ENCODE results near the gene FBXW10. TPM values are rescaled to one million over a fixed set of nuclear protein-coding genes. Genes with fewer than 3 reads are reported as not detected.
"Not testable (repeated sequence)": the region's sequence is repeated elsewhere in the genome, so short reads cannot be mapped to it uniquely, and the experiment has no call there.

FBXW10 gene
- total and polyA plus RNA-seq, 4 donors = 0.20 to 0.74 (median 0.47) TPM

DNA sequence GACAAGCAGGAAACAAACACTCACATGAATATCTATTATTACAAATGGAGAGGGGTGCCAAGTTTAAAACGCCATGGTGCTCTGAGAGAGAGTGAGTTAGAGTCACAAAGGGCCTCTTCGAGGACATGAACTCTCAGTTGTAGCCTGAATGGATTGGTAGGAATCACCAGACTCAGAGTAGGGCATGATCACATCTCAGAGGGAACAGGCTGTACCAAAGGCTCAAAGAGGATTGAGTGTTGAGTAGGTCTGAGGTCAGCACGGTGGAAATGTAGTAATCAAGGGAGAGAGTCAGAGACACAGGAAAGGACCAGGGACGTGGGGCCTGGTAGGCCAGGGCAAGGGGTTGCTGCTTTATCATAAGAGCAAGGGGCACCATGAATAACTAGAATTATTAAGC lies 10.5 kb upstream of the FBXW10 start:
- ATAC-seq (ENCODE audit: insufficient read depth, low FRiP score) = not testable (repeated sequence)

DNA sequence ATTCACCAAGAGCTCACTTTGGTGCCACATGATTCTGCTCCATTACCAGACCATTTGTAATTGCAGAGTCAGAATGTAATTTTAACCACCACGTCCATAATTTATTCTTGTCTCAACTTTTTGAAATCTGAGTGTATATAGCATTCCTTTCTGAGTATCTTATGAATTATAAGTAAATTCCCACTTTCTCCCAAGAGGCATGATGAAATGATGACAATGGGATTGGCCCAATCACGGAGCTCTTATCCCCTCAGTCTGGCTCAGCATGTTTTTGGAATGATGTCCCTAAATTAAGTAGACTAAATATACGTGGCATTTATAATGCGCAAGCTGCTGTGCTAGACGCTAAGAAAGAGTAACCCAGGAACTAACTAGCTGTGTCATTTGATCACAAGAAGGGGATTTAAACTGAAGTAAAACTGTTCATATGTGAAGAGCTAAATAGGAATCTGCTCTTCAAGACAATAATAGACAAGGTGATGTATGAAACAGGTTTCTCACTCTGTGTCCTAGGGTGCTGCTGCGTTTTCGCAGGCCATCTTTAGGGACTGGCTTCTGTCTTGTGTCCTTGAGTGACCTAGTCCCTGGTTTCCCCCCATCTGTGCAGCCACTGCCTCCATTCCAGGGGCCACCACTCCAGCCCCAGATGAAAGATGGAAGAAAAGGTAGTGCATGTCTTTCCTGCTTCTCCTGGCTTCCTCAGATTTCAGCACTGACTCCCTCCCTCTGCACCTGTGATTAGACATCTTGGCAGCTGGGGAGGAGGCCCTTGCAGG lies 4.0 kb upstream of the FBXW10 start:
- DNase-seq; H3K9ac ChIP-seq (ENCODE audit: insufficient read depth in 1 of 2, low read length in 2 of 2); H3K36me3 ChIP-seq (ENCODE audit: control insufficient read depth in 4 of 4, insufficient read depth in 4 of 4, low read length in 4 of 4); H3K27ac ChIP-seq (ENCODE audit: low read depth in 1 of 2, low read length in 1 of 2); H3K9me3 ChIP-seq (ENCODE audit: control insufficient read depth in 4 of 4, insufficient read depth in 3 of 4, low read length in 3 of 4); H3K4me1 ChIP-seq (ENCODE audit: control insufficient read depth in 5 of 5, insufficient read depth in 5 of 5, low read length in 5 of 5); H3K4me3 ChIP-seq; ATAC-seq (ENCODE audit: insufficient read depth, low FRiP score); H3K27me3 ChIP-seq (ENCODE audit: control insufficient read depth in 3 of 3, insufficient read depth in 3 of 3, low read length in 2 of 3): not testable (repeated sequence)
- WGBS, 2 donors = 87 to 92% methylated on average over 7 of the region's 7 CpGs

More for the DNA sequence above, 10.5 kb upstream of the FBXW10 start:
- not testable (repeated sequence) for H3K27ac ChIP-seq (ENCODE audit: low read depth in 1 of 2, low read length in 1 of 2); DNase-seq; H3K9ac ChIP-seq (ENCODE audit: insufficient read depth in 1 of 2, low read length in 2 of 2); H3K4me3 ChIP-seq; H3K36me3 ChIP-seq (ENCODE audit: control insufficient read depth in 4 of 4, insufficient read depth in 4 of 4, low read length in 4 of 4); H3K27me3 ChIP-seq (ENCODE audit: control insufficient read depth in 3 of 3, insufficient read depth in 3 of 3, low read length in 2 of 3); H3K9me3 ChIP-seq (ENCODE audit: control insufficient read depth in 4 of 4, insufficient read depth in 3 of 4, low read length in 3 of 4); H3K4me1 ChIP-seq (ENCODE audit: control insufficient read depth in 5 of 5, insufficient read depth in 5 of 5, low read length in 5 of 5)
- WGBS, 2 donors = 62 to 82% methylated on average over 4 of the region's 4 CpGs

DNA sequence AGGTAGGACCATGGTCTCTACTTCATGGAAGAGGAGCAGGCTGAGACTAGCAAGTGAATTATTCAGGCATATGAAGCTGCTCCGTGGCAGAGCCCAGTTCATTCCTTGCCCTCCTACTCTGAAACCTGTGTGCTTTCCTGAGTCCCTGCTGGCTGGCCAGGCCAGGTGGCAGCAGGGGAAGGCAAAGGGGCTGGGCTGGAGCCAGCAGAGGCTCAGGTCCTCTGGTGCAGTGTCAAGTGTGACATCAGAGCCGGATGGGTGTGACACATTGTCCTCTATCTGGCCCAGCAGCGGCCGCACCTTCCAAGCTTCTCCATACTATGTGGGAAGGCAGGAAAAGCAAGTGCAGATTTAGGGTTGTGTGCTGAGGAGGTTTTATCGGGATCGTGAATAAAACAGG lies 2.6 kb upstream of the FBXW10 start:
- H3K9ac ChIP-seq (ENCODE audit: insufficient read depth in 1 of 2, low read length in 2 of 2); H3K4me3 ChIP-seq; H3K27me3 ChIP-seq (ENCODE audit: control insufficient read depth in 3 of 3, insufficient read depth in 3 of 3, low read length in 2 of 3); DNase-seq; H3K36me3 ChIP-seq (ENCODE audit: control insufficient read depth in 4 of 4, insufficient read depth in 4 of 4, low read length in 4 of 4); H3K27ac ChIP-seq (ENCODE audit: low read depth in 1 of 2, low read length in 1 of 2); ATAC-seq (ENCODE audit: insufficient read depth, low FRiP score); H3K9me3 ChIP-seq (ENCODE audit: control insufficient read depth in 4 of 4, insufficient read depth in 3 of 4, low read length in 3 of 4); H3K4me1 ChIP-seq (ENCODE audit: control insufficient read depth in 5 of 5, insufficient read depth in 5 of 5, low read length in 5 of 5): not testable (repeated sequence)
- WGBS, 2 donors = 87 to 95% methylated on average over 2 to 3 of the region's 6 CpGs

DNA sequence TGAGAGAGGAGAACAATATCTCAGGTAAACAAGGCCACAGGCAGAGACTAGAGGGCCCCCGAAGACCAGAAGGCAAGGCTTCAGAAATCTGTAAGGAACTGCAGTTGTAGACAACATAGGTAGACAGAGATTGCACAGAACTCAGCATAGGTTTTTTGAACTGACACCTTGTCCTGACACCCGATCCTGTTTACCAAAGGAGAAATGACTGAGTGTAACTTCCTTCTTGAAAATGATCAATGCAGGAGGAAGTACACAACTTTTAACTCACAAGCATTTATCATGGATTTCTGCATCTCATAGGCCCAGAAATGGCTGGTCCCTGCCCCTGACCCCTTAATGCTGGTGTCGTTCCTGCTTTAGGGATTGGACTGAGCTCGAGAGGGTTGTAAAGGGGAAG lies 872 bp downstream of the FBXW10 start:
- H3K27me3 ChIP-seq (ENCODE audit: control insufficient read depth in 3 of 3, insufficient read depth in 3 of 3, low read length in 2 of 3); H3K9ac ChIP-seq (ENCODE audit: insufficient read depth in 1 of 2, low read length in 2 of 2); H3K27ac ChIP-seq (ENCODE audit: low read depth in 1 of 2, low read length in 1 of 2); H3K36me3 ChIP-seq (ENCODE audit: control insufficient read depth in 4 of 4, insufficient read depth in 4 of 4, low read length in 4 of 4); ATAC-seq (ENCODE audit: insufficient read depth, low FRiP score); H3K4me1 ChIP-seq (ENCODE audit: control insufficient read depth in 5 of 5, insufficient read depth in 5 of 5, low read length in 5 of 5); DNase-seq; H3K4me3 ChIP-seq; H3K9me3 ChIP-seq (ENCODE audit: control insufficient read depth in 4 of 4, insufficient read depth in 3 of 4, low read length in 3 of 4): not testable (repeated sequence)
- WGBS, 2 donors = 40 to 73% methylated on average over 4 of the region's 4 CpGs

DNA sequence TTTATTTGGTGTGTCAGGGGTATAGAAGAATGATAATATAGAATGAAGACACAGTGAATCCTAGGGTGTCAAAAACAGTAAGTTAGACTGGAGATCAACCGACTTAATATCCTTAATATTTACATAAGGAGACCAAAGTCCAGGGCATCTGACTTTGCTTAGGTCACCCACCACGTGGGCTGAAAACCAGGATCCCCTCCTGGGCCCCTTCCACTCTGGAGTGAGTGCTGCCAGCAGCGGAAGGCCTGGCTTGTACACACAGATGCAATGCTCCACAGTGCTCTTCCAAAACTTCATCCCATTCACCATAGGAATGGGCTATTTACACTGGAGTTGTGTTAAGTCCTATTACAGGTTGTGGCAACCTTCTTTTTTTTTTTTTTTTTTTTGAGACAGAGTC lies 2.7 kb downstream of the FBXW10 start:
- not testable (repeated sequence) for H3K9ac ChIP-seq (ENCODE audit: insufficient read depth in 1 of 2, low read length in 2 of 2); ATAC-seq (ENCODE audit: insufficient read depth, low FRiP score); H3K27me3 ChIP-seq (ENCODE audit: control insufficient read depth in 3 of 3, insufficient read depth in 3 of 3, low read length in 2 of 3); H3K36me3 ChIP-seq (ENCODE audit: control insufficient read depth in 4 of 4, insufficient read depth in 4 of 4, low read length in 4 of 4); H3K27ac ChIP-seq (ENCODE audit: low read depth in 1 of 2, low read length in 1 of 2); H3K9me3 ChIP-seq (ENCODE audit: control insufficient read depth in 4 of 4, insufficient read depth in 3 of 4, low read length in 3 of 4); H3K4me1 ChIP-seq (ENCODE audit: control insufficient read depth in 5 of 5, insufficient read depth in 5 of 5, low read length in 5 of 5); H3K4me3 ChIP-seq
- WGBS, 2 donors = 52 to 84% methylated on average over 3 of the region's 3 CpGs
- peak; percentile 11 to 33 (median 17) for DNase-seq

DNA sequence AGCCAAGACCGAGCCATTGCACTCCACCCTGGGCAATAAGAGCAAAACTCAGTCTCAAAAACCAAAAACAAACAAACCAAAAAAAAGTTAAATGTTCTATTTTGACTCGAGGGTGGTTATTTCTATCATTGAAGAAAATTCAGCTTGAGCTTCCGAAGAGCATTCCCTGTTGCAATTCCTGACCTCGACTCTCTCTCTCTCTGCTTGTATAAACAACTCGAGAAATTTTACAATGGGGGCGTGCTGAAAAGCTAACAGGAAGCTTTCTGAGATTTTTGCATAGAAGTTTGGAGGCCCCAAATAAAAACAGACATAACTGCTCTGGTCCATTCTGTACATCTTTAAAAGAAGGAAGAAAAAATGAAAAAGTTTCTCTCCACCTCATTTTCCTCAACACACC lies 3.6 kb downstream of the FBXW10 start:
- H3K27ac ChIP-seq (ENCODE audit: low read depth in 1 of 2, low read length in 1 of 2); H3K4me3 ChIP-seq; H3K9ac ChIP-seq (ENCODE audit: insufficient read depth in 1 of 2, low read length in 2 of 2); H3K9me3 ChIP-seq (ENCODE audit: control insufficient read depth in 4 of 4, insufficient read depth in 3 of 4, low read length in 3 of 4); ATAC-seq (ENCODE audit: insufficient read depth, low FRiP score); H3K36me3 ChIP-seq (ENCODE audit: control insufficient read depth in 4 of 4, insufficient read depth in 4 of 4, low read length in 4 of 4); H3K27me3 ChIP-seq (ENCODE audit: control insufficient read depth in 3 of 3, insufficient read depth in 3 of 3, low read length in 2 of 3); H3K4me1 ChIP-seq (ENCODE audit: control insufficient read depth in 5 of 5, insufficient read depth in 5 of 5, low read length in 5 of 5): not testable (repeated sequence)
- WGBS, 2 donors = 48 to 71% methylated on average over 6 of the region's 6 CpGs
- peak in 2 of 3 donors; percentile 47 to 69 for DNase-seq

DNA sequence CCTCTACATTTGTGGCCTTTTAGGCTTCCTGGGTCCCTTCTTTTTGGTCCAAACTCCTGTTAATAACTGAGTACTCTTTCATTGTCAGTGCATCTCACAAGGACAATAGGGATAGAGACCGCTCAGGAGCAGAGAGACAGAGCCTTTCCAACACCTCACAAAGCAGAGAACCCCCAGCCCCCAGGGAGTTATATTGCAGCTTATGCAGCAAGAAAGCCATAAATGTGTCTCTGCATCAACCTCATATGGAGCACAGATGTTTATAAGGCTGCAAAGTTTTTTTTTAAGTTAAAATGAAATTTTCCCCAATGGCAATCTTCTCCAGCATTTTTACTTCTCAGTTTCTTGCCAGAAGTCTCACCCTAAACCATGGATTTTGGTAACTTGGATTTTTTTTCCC lies 6.4 kb downstream of the FBXW10 start:
- not testable (repeated sequence) for H3K4me1 ChIP-seq (ENCODE audit: control insufficient read depth in 5 of 5, insufficient read depth in 5 of 5, low read length in 5 of 5); H3K4me3 ChIP-seq; H3K9me3 ChIP-seq (ENCODE audit: control insufficient read depth in 4 of 4, insufficient read depth in 3 of 4, low read length in 3 of 4); H3K27me3 ChIP-seq (ENCODE audit: control insufficient read depth in 3 of 3, insufficient read depth in 3 of 3, low read length in 2 of 3); H3K36me3 ChIP-seq (ENCODE audit: control insufficient read depth in 4 of 4, insufficient read depth in 4 of 4, low read length in 4 of 4); ATAC-seq (ENCODE audit: insufficient read depth, low FRiP score); H3K27ac ChIP-seq (ENCODE audit: low read depth in 1 of 2, low read length in 1 of 2); DNase-seq; H3K9ac ChIP-seq (ENCODE audit: insufficient read depth in 1 of 2, low read length in 2 of 2)
- 98 to 100% methylated on average over 1 of the region's 1 CpG for WGBS, 2 donors

DNA sequence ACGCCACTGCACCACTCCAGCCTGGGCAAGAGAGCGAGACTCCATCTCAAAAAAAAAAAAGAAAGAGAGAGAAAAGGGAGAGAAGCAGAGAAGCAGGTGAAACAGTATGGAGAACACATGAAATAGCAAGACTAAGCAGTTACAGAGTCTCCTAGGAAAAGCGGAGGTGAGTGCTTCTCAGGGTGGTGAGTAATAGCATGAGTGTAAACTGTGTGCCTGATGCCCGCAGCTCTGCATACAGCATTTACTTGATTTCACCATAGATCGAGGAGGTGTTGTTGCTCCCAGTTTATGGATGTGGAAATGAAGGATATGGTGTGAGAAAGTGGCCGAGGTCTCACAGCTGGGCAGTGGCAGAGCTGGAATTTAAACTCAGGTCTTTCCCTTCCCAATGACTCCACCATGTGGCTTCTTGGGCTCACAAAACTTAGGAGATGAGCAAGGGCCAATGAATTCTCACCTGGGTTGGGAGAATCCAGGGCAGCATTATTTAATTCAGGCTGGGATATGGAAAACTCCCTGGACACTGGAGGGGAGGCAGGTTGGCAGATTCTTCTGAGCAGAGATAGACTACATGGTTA lies 10.1 kb downstream of the FBXW10 start:
- ATAC-seq (ENCODE audit: insufficient read depth, low FRiP score); H3K9ac ChIP-seq (ENCODE audit: insufficient read depth in 1 of 2, low read length in 2 of 2); H3K9me3 ChIP-seq (ENCODE audit: control insufficient read depth in 4 of 4, insufficient read depth in 3 of 4, low read length in 3 of 4); H3K4me3 ChIP-seq; DNase-seq; H3K4me1 ChIP-seq (ENCODE audit: control insufficient read depth in 5 of 5, insufficient read depth in 5 of 5, low read length in 5 of 5); H3K27ac ChIP-seq (ENCODE audit: low read depth in 1 of 2, low read length in 1 of 2); H3K36me3 ChIP-seq (ENCODE audit: control insufficient read depth in 4 of 4, insufficient read depth in 4 of 4, low read length in 4 of 4); H3K27me3 ChIP-seq (ENCODE audit: control insufficient read depth in 3 of 3, insufficient read depth in 3 of 3, low read length in 2 of 3): not testable (repeated sequence)
- 82 to 87% methylated on average over 5 of the region's 6 CpGs for WGBS, 2 donors
